Loucy (cell line): Measurements from ENCODE around the gene GAN.

ENCODE experiments used
- H2AFZ ChIP-seq: fragments of 200-600 bp; sonication (generic); 2 replicates; pipeline ENCODE4 v1.6.0; 2016; ENCODE audit warnings: antibody characterized with exemption, mild to moderate bottlenecking, low read length, moderate library complexity
- H3F3A ChIP-seq: fragments of 200-600 bp; 2 replicates; pipeline ENCODE4 v1.6.0; 2016; ENCODE audit warnings: antibody characterized with exemption, low read depth, mild to moderate bottlenecking
- H3K27me3 ChIP-seq: fragments of 200-600 bp; sonication (generic); 2 replicates; pipeline ENCODE4 v1.6.1; 2014; ENCODE audit warnings: low read length, mild to moderate bottlenecking; ENCODE audit not compliant: insufficient read depth, poor library complexity, severe bottlenecking
- H3K36me3 ChIP-seq: fragments of 200-600 bp; sonication (generic); 2 replicates; pipeline ENCODE4 v1.6.1; 2016; ENCODE audit warnings: low read length; ENCODE audit not compliant: insufficient read depth
- H3K4me1 ChIP-seq: fragments of 200-600 bp; sonication (generic); 2 replicates; pipeline ENCODE4 v1.5.1; 2014; ENCODE audit warnings: low read length, mild to moderate bottlenecking; ENCODE audit not compliant: insufficient read depth, poor library complexity, severe bottlenecking
- H3K4me2 ChIP-seq: fragments of 200-600 bp; sonication (generic); 2 replicates; pipeline ENCODE4 v1.6.0; 2014; ENCODE audit warnings: antibody characterized with exemption, low read length, low read depth, mild to moderate bottlenecking; ENCODE audit not compliant: poor library complexity, severe bottlenecking
- H3K4me3 ChIP-seq: fragments of 200-600 bp; sonication (generic); 2 replicates; pipeline ENCODE4 v1.5.1; 2014; ENCODE audit warnings: low read length, mild to moderate bottlenecking, mixed read lengths; ENCODE audit not compliant: poor library complexity, severe bottlenecking
- H3K79me2 ChIP-seq: fragments of 200-600 bp; sonication (generic); 2 replicates; pipeline ENCODE4 v1.6.1; 2014; ENCODE audit warnings: low read length; ENCODE audit not compliant: insufficient read depth
- H3K9ac ChIP-seq: fragments of 200-600 bp; sonication (generic); 2 replicates; pipeline ENCODE4 v1.6.0; 2014; ENCODE audit warnings: mild to moderate bottlenecking, low read depth, low read length, moderate library complexity; ENCODE audit not compliant: poor library complexity, severe bottlenecking
- H3K9me2 ChIP-seq: fragments of 200-600 bp; sonication (generic); replicated peaks from 2 replicates; pipeline ENCODE4 v1.6.1; 2016; ENCODE audit warnings: low read depth, low read length, mixed read lengths
- H3K9me3 ChIP-seq: fragments of 200-600 bp; sonication (generic); 2 replicates; pipeline ENCODE4 v1.6.1; 2014; ENCODE audit warnings: mild to moderate bottlenecking, antibody characterized with exemption, low read length, low read depth; ENCODE audit not compliant: insufficient read depth
- H4K20me1 ChIP-seq: fragments of 200-600 bp; sonication (generic); 2 replicates; pipeline ENCODE4 v1.6.0; 2014; ENCODE audit warnings: antibody characterized with exemption, low read length, mild to moderate bottlenecking; ENCODE audit not compliant: insufficient read depth, poor library complexity, severe bottlenecking
- EZH2phosphoT487 ChIP-seq: fragments of 200-600 bp; IDR thresholded peaks from 2 replicates; pipeline ENCODE4 v1.6.1; 2018; ENCODE audit warnings: antibody characterized with exemption, mild to moderate bottlenecking, moderate library complexity, borderline replicate concordance
- TF ChIP-seq, protein P1 (sequence below): fragments of 200-600 bp; sonication (generic); conservative IDR thresholded peaks from 2 replicates; pipeline ENCODE4 v1.5.1; 2014; ENCODE audit warnings: mild to moderate bottlenecking, antibody characterized with exemption, low read length

GAN gene

DNA sequence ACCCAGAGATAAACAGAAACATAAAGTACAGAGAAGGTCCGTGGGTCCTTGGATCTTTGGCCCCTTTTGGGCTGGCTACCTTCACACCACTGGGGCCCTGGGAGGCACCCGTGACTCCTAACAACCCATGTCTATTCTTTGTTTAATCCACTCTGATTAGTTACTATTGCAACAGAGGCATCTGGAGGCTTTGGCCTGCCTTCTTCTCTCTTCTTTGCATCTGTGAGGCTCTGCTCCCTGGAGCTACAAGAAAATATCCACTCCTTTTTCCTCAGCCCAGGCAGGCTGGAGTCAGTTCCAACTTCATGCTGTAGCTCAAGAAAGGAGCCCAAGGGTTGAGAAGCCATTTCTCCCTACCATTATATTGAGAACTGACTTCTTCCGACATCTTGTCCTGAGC is 120.3 kb downstream of the GAN start:
- H3K9me3 ChIP-seq: no peaks in the 10 kb centered on the region
- no peak overlapping the region for H3K4me3 ChIP-seq
- no peak overlapping the region for H3K4me2 ChIP-seq
- H3K4me1 ChIP-seq: no peaks in the 10 kb centered on the region
- H3K9ac ChIP-seq: no peak overlapping the region
- H3F3A ChIP-seq: no peaks in the 10 kb centered on the region
- no peaks in the 10 kb centered on the region for H3K27me3 ChIP-seq
- H2AFZ ChIP-seq: no peak overlapping the region
- H3K36me3 ChIP-seq: no peaks in the 10 kb centered on the region
- H3K79me2 ChIP-seq: no peaks in the 10 kb centered on the region
- H3K9me2 ChIP-seq: no peaks in the 10 kb centered on the region
- TF ChIP-seq EZH2phosphoT487: no peak
- TF ChIP-seq, protein P1, sequence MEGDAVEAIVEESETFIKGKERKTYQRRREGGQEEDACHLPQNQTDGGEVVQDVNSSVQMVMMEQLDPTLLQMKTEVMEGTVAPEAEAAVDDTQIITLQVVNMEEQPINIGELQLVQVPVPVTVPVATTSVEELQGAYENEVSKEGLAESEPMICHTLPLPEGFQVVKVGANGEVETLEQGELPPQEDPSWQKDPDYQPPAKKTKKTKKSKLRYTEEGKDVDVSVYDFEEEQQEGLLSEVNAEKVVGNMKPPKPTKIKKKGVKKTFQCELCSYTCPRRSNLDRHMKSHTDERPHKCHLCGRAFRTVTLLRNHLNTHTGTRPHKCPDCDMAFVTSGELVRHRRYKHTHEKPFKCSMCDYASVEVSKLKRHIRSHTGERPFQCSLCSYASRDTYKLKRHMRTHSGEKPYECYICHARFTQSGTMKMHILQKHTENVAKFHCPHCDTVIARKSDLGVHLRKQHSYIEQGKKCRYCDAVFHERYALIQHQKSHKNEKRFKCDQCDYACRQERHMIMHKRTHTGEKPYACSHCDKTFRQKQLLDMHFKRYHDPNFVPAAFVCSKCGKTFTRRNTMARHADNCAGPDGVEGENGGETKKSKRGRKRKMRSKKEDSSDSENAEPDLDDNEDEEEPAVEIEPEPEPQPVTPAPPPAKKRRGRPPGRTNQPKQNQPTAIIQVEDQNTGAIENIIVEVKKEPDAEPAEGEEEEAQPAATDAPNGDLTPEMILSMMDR: no peak
- H4K20me1 ChIP-seq: no peaks in the 10 kb centered on the region

DNA sequence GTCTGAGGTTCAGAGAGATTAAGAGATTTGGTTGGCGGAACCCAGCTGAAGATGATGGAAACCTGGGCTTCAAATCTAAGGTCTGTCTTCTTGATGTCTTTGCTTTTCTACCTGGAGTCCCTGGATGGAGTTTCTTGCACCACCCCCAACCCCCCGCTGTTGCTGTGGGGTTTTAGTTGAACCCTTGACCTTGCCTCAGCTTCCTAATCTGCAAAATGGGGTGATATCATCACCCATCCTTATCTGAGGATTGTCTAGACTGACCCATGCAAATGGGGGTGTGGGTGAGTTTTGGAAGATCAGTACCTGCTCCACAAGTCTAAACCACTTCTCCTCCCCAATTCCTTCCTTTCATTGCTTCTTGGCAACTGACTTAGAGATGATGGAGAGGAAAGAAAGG is 120.8 kb downstream of the GAN start:
- Histone ChIP-seq H3K79me2 (no peaks in the 10 kb centered on the region), H3K4me3 (no peak overlapping the region), H3K27me3 (no peaks in the 10 kb centered on the region), H2AFZ (no peak overlapping the region), H4K20me1 (no peaks in the 10 kb centered on the region), H3K9me2 (no peaks in the 10 kb centered on the region), H3K4me1 (no peaks in the 10 kb centered on the region), H3K9ac (no peak overlapping the region), H3F3A (no peaks in the 10 kb centered on the region), H3K36me3 (no peaks in the 10 kb centered on the region), H3K4me2 (no peak overlapping the region), H3K9me3 (no peaks in the 10 kb centered on the region)
- no peak for TF ChIP-seq EZH2phosphoT487
- TF ChIP-seq, protein P1: no peak

DNA sequence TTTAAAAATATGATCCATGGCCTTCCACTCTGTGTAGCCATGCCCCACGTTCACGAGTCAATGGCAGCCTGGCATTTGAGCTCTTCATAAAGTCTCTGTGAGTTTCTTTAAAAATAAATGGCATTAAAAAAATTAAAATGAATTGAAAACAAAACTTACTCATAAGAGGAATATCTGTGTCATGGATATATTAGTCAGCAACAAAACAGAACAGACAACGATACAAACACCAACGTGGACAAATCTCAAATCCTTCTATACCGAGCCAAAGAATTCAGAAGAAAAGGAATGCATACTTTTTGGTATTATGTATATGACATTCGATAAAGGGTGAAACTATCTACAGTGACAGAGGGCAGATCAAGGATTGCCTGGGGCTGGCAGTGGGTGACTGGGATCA is 121.6 kb downstream of the GAN start:
- Histone ChIP-seq H3K9me2 (no peaks in the 10 kb centered on the region), H3K27me3 (no peaks in the 10 kb centered on the region), H3K79me2 (no peaks in the 10 kb centered on the region), H3K9me3 (no peaks in the 10 kb centered on the region), H3K9ac (no peak overlapping the region), H3K4me1 (no peaks in the 10 kb centered on the region), H3F3A (no peaks in the 10 kb centered on the region), H2AFZ (no peak overlapping the region), H3K4me3 (no peak overlapping the region), H3K4me2 (no peak overlapping the region), H4K20me1 (no peaks in the 10 kb centered on the region), H3K36me3 (no peaks in the 10 kb centered on the region)
- TF ChIP-seq, protein P1: no peak
- TF ChIP-seq EZH2phosphoT487: no peak
